H1 (cell line): ENCODE results near the gene TBRG4. TPM values are rescaled to one million over a fixed set of nuclear protein-coding genes. Genes with fewer than 3 reads are reported as not detected.

Source experiments
- BACH1 ChIP-seq: IDR thresholded peaks from 2 replicates; pipeline ENCODE4 v1.6.1; 2012; ENCODE audit warnings: low read length, improper control_type of control experiment
- EP300 ChIP-seq, 2 experiments: IDR thresholded peaks; 1 replicate in 1 of 2; 2 replicates in 1 of 2; pipeline ENCODE4 v1.6.1; 2011 to 2012; ENCODE audit warnings: low read depth in 2 of 2, low read length in 2 of 2, mild to moderate bottlenecking in 2 of 2, borderline replicate concordance in 1 of 2, inconsistent platforms in 1 of 2, moderate library complexity in 1 of 2
- EZH2 ChIP-seq: fragments of 200-600 bp; sonication (generic); IDR thresholded peaks from 2 replicates; pipeline ENCODE4 v1.7.1; 2012; ENCODE audit warnings: low read depth, mild to moderate bottlenecking, moderate library complexity, low read length, inconsistent platforms; ENCODE audit not compliant: severe bottlenecking
- GABPA ChIP-seq: IDR thresholded peaks from 2 replicates; pipeline ENCODE4 v1.6.1; 2011; ENCODE audit warnings: mild to moderate bottlenecking, low read length, moderate library complexity, borderline replicate concordance; ENCODE audit not compliant: insufficient read depth
- MAFK ChIP-seq: IDR thresholded peaks from 2 replicates; pipeline ENCODE4 v1.6.1; 2012; ENCODE audit warnings: low read depth, mild to moderate bottlenecking, improper control_type of control experiment, low read length
- NANOG ChIP-seq: IDR thresholded peaks from 2 replicates; pipeline ENCODE4 v1.6.1; 2011; ENCODE audit warnings: low read length, low read depth, mild to moderate bottlenecking, inconsistent platforms; ENCODE audit not compliant: insufficient read depth, poor library complexity, severe bottlenecking
- POLR2A ChIP-seq, 2 experiments: IDR thresholded peaks; 1 replicate in 1 of 2; 2 replicates in 1 of 2; pipeline ENCODE4 v1.6.1; 2011; ENCODE audit warnings: low read depth in 2 of 2, low read length in 2 of 2, mild to moderate bottlenecking in 2 of 2; ENCODE audit errors: control extremely low read depth in 1 of 2
- RAD21 ChIP-seq, 2 experiments: IDR thresholded peaks in 1 of 2; conservative IDR thresholded peaks in 1 of 2; 2 replicates each; pipeline ENCODE4 v1.6.1; 2011; ENCODE audit warnings: low read depth in 2 of 2, low read length in 2 of 2, improper control_type of control experiment in 1 of 2, inconsistent platforms in 1 of 2, mild to moderate bottlenecking in 1 of 2, moderate library complexity in 1 of 2
- RNF2 ChIP-seq: fragments of 200-900, 300-1000 bp; sonication (generic); IDR thresholded peaks from 2 replicates; pipeline ENCODE4 v1.7.1; 2016; ENCODE audit warnings: borderline replicate concordance, low read depth, mild to moderate bottlenecking, antibody characterized with exemption, low read length; ENCODE audit not compliant: poor library complexity, severe bottlenecking; ENCODE audit errors: missing control alignments
- SIN3A ChIP-seq, 2 experiments: IDR thresholded peaks in 1 of 2; conservative IDR thresholded peaks in 1 of 2; 2 replicates each; pipeline ENCODE4 v1.6.1; 2011 to 2012; ENCODE audit warnings: low read length in 2 of 2, improper control_type of control experiment in 1 of 2, low read depth in 1 of 2, mild to moderate bottlenecking in 1 of 2
- TCF12 ChIP-seq: IDR thresholded peaks from 2 replicates; pipeline ENCODE4 v1.6.1; 2011; ENCODE audit warnings: low read depth, mild to moderate bottlenecking, low read length
- YY1 ChIP-seq: IDR thresholded peaks from 2 replicates; pipeline ENCODE4 v1.6.1; 2011; ENCODE audit warnings: low read depth, mild to moderate bottlenecking, low read length
- polyA plus RNA-seq, 7 experiments: library from polyadenylated mRNA; depleted of rRNA in 3 of 7; stranded (reverse) in 5 of 7; unstranded in 2 of 7; fragments of >200 nt in 5 of 7; fragments of 200-250 nt in 2 of 7; gene quantifications; 1 replicate in 5 of 7; 2 replicates in 1 of 7; 4 replicates in 1 of 7; pipeline versions ENCODE4 v1.2.1 to v1.2.3, GENCODE V29; 2011 to 2013; ENCODE audit warnings: missing spikeins in 2 of 7, mixed read lengths in 2 of 7
- total RNA-seq: library from RNA; stranded (reverse); fragmentation: NEBNext Ultra II Directional; extraction: Animal tissue kit (Norgen Biotek cat#: 25700); gene quantifications from 2 replicates; pipeline ENCODE4 v1.2.1, GENCODE V29; 2021
- TF ChIP-seq, protein P1 (sequence below), 3 experiments: IDR thresholded peaks; 1 replicate in 2 of 3; 2 replicates in 1 of 3; pipeline versions ENCODE4 v1.5.1 to v1.6.1; 2011; ENCODE audit warnings: low read length in 3 of 3, mild to moderate bottlenecking in 3 of 3, inconsistent platforms in 2 of 3, low read depth in 1 of 3, moderate library complexity in 1 of 3; ENCODE audit not compliant: insufficient read depth in 1 of 3; ENCODE audit errors: control extremely low read depth in 1 of 3
- TF ChIP-seq, protein P2 (sequence below): IDR thresholded peaks from 2 replicates; pipeline ENCODE4 v1.6.1; 2012; ENCODE audit warnings: low read length, inconsistent platforms

Gene TBRG4
- total and polyA plus RNA-seq, 2 of the 8 experiments (the other 6 are each of a cell fraction or from before 2014, with no cell fraction given), result 110 to 137 TPM

GRCh38 chr7:45098983-45099839 is 12.3 kb downstream of the TBRG4 start (continued):
- TF ChIP-seq EZH2, result no peak
- peak in 1 of 2 experiments; percentile 8; a peak in 1 of 4 replicates for TF ChIP-seq RAD21 (IDR thresholded peaks at IDR 0.05 in 1 of 2, conservative IDR thresholded peaks at IDR 0.05 in 1 of 2; ENCODE audit: low read depth in 2 of 2, low read length in 2 of 2)
- TF ChIP-seq NANOG, result no peak
- no peak for TF ChIP-seq BACH1
- TF ChIP-seq YY1, result no peak
- TF ChIP-seq, protein P1, sequence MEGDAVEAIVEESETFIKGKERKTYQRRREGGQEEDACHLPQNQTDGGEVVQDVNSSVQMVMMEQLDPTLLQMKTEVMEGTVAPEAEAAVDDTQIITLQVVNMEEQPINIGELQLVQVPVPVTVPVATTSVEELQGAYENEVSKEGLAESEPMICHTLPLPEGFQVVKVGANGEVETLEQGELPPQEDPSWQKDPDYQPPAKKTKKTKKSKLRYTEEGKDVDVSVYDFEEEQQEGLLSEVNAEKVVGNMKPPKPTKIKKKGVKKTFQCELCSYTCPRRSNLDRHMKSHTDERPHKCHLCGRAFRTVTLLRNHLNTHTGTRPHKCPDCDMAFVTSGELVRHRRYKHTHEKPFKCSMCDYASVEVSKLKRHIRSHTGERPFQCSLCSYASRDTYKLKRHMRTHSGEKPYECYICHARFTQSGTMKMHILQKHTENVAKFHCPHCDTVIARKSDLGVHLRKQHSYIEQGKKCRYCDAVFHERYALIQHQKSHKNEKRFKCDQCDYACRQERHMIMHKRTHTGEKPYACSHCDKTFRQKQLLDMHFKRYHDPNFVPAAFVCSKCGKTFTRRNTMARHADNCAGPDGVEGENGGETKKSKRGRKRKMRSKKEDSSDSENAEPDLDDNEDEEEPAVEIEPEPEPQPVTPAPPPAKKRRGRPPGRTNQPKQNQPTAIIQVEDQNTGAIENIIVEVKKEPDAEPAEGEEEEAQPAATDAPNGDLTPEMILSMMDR (IDR thresholded peaks at IDR 0.05; ENCODE audit: control extremely low read depth in 1 of 3, insufficient read depth in 1 of 3, low read depth in 1 of 3, low read length in 3 of 3), result no peak
- no peak for TF ChIP-seq RNF2
- peak in 1 of 2 experiments; percentile 42; a peak in 1 of 3 replicates for TF ChIP-seq POLR2A (IDR thresholded peaks at IDR 0.05; ENCODE audit: control extremely low read depth in 1 of 2, low read depth in 2 of 2, low read length in 2 of 2)
- TF ChIP-seq GABPA, result no peak
- TF ChIP-seq EP300 (IDR thresholded peaks at IDR 0.05; ENCODE audit: borderline replicate concordance in 1 of 2, low read depth in 2 of 2, low read length in 2 of 2), result no peak
- TF ChIP-seq TCF12, result no peak
- TF ChIP-seq SIN3A (conservative IDR thresholded peaks at IDR 0.05 in 1 of 2, IDR thresholded peaks at IDR 0.05 in 1 of 2; ENCODE audit: low read depth in 1 of 2, low read length in 2 of 2), result no peak
- no peak for TF ChIP-seq MAFK
- TF ChIP-seq, protein P2, sequence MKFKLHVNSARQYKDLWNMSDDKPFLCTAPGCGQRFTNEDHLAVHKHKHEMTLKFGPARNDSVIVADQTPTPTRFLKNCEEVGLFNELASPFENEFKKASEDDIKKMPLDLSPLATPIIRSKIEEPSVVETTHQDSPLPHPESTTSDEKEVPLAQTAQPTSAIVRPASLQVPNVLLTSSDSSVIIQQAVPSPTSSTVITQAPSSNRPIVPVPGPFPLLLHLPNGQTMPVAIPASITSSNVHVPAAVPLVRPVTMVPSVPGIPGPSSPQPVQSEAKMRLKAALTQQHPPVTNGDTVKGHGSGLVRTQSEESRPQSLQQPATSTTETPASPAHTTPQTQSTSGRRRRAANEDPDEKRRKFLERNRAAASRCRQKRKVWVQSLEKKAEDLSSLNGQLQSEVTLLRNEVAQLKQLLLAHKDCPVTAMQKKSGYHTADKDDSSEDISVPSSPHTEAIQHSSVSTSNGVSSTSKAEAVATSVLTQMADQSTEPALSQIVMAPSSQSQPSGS, result 0 out of 2 replicates have a peak, but pooled peaks have one; percentile 24
